K562 (cell line): ENCODE data around the gene NRSN2. TPM values are rescaled to one million over a fixed set of nuclear protein-coding genes. Genes with fewer than 3 reads are reported as not detected.
A peak's percentile ranks its signal among the peaks of the same experiment; 100 is the strongest.

Experiments
- CSDE1 ChIP-seq, 2 experiments: fragments of 450-650 bp; IDR thresholded peaks; 2 replicates each; pipeline ENCODE4 v1.6.1; 2016; ENCODE audit warnings: mild to moderate bottlenecking in 1 of 2
- CTBP1 ChIP-seq: fragments of 450-650 bp; IDR thresholded peaks from 2 replicates; pipeline ENCODE4 v1.6.1; 2016; ENCODE audit warnings: borderline replicate concordance
- FOXM1 ChIP-seq, 2 experiments: fragments of 450-650 bp in 1 of 2; sonication (generic) in 1 of 2; formaldehyde crosslinking in 1 of 2; IDR thresholded peaks; 2 replicates each; pipeline versions ENCODE4 v1.6.1 to v1.9.0; 2017 to 2022; ENCODE audit warnings: low read depth in 2 of 2, mild to moderate bottlenecking in 2 of 2, missing genetic modification reagents in 1 of 2, moderate library complexity in 1 of 2
- HDAC8 ChIP-seq: fragments of 450-650 bp; IDR thresholded peaks from 2 replicates; pipeline ENCODE4 v1.6.1; 2016; ENCODE audit warnings: mild to moderate bottlenecking, missing genetic modification characterization, moderate library complexity, missing compliant biosample characterization
- LEF1 ChIP-seq: fragments of 450-650 bp; IDR thresholded peaks from 2 replicates; pipeline ENCODE4 v1.6.1; 2016; ENCODE audit warnings: mild to moderate bottlenecking
- MCM2 ChIP-seq: fragments of 450-650 bp; IDR thresholded peaks from 2 replicates; pipeline ENCODE4 v1.6.1; 2017; ENCODE audit warnings: low read depth, mild to moderate bottlenecking
- MXI1 ChIP-seq: IDR thresholded peaks from 2 replicates; pipeline ENCODE4 v1.6.1; 2011; ENCODE audit warnings: low read depth, mild to moderate bottlenecking, improper control_type of control experiment, low read length
- RUNX1 ChIP-seq: sonication (generic); IDR thresholded peaks from 2 replicates; pipeline ENCODE4 v1.6.1; 2016; ENCODE audit warnings: antibody characterized with exemption, low read depth
- SREBF2 ChIP-seq: sonication (generic); formaldehyde crosslinking; IDR thresholded peaks from 2 replicates; pipeline ENCODE4 v1.4.0; 2020; ENCODE audit warnings: mild to moderate bottlenecking, missing genetic modification reagents
- STAG1 ChIP-seq: sonication (generic); formaldehyde crosslinking; IDR thresholded peaks from 2 replicates; pipeline ENCODE4 v1.5.0; 2020; ENCODE audit warnings: missing genetic modification reagents, borderline replicate concordance
- SUPT5H ChIP-seq: fragments of 450-650 bp; IDR thresholded peaks from 2 replicates; pipeline ENCODE4 v1.6.1; 2016
- polyA plus RNA-seq, 8 experiments: library from polyadenylated mRNA; depleted of rRNA in 4 of 8; stranded (reverse) in 5 of 8; unstranded in 3 of 8; fragments of >200 nt; fragmentation: Nextera tagmentation in 2 of 8; fragmentation: Illumina TruSeq in 1 of 8; extraction: Ambion mirVana in 2 of 8; extraction: Trizol in 1 of 8; gene quantifications; 2 replicates each; pipeline versions ENCODE4 v1.2.1 to v1.2.3, GENCODE V29; 2011 to 2014; ENCODE audit warnings: inconsistent platforms in 1 of 8, missing spikeins in 1 of 8
- total RNA-seq, 7 experiments: library from RNA; depleted of rRNA in 6 of 7; stranded (reverse); fragments of >200 nt in 6 of 7; fragmentation: Illumina TruSeq in 2 of 7; extraction: Trizol in 2 of 7; gene quantifications; 2 replicates each; pipeline versions ENCODE4 v1.2.1 to v1.2.3, GENCODE V29; 2011 to 2021; ENCODE audit warnings: low replicate concordance in 1 of 7
- TF ChIP-seq, protein P1 (sequence below): fragments of 450-650 bp; IDR thresholded peaks from 2 replicates; pipeline ENCODE4 v1.6.1; 2016; ENCODE audit warnings: low read depth
- TF ChIP-seq, protein P2 (sequence below), 2 experiments: IDR thresholded peaks in 1 of 2; conservative IDR thresholded peaks in 1 of 2; 2 replicates each; pipeline ENCODE4 v1.6.1; 2016; ENCODE audit warnings: low read depth in 2 of 2, mild to moderate bottlenecking in 1 of 2, missing compliant biosample characterization in 1 of 2, missing genetic modification characterization in 1 of 2, moderate library complexity in 1 of 2
- TF ChIP-seq, protein P3 (sequence below), 3 experiments: fragments of 200-800 bp in 1 of 3; sonication (Bioruptor generic) in 1 of 3; sonication (generic) in 1 of 3; formaldehyde crosslinking in 1 of 3; IDR thresholded peaks; 2 replicates each; pipeline versions ENCODE4 v1.6.1 to v1.8.0; 2016 to 2022; ENCODE audit warnings: mild to moderate bottlenecking in 2 of 3, missing compliant biosample characterization in 2 of 3, missing genetic modification characterization in 2 of 3, missing genetic modification reagents in 1 of 3

NRSN2 gene
- total and polyA plus RNA-seq, 9 of the 15 experiments (the other 6 are each of a cell fraction or from before 2014, with no cell fraction given), result 7.5 to 29.7 (median 11.1) TPM

DNA sequence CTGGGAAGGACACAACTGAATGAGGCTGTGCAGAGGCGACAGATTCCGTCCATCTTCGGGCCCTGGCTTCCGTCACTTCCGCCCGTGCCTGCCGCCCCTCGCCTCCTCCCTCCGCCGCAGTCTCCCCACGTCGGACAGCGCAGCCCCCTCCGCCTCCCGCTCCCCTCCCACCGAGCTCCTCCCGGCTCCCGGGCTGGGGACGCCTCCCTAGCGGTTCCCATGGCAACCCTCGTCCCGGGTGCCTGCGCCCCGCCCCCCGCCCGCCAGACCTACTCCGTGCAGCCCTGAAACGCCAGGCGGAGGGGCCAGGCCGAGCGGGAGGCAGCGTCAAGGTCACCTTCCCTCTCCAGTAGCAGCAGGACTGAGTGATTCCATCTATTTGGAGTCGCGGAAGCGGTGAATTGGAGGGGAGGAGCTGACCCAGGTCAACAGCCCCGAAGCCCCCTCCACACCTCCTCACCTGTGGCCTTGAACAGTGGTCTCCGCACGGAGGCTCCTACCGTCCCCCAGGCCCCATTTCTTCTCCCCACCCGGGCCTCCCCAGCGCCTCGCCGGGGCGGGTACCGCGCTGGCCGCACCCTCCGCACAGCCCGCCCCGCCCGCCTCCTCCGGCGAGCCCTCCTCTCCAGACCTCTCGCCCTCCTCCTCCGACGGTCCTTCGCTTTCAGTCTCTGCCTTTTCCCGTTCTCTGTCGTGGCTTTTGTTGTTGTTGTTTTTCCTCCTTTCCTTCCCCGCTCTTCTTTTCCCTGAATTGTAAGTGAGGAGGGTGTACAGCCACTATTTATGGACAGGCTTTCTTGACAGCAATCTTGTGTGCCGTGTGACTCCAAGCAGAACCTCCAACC, 951 bp downstream of the NRSN2 start (continued):
- TF ChIP-seq CSDE1 (IDR thresholded peaks at IDR 0.05) (peak in 1 of 2 experiments; percentile 89; a peak in 2 of 4 replicates), FOXM1 (IDR thresholded peaks at IDR 0.05; ENCODE audit: low read depth) (peak; percentile 23; the same call in 1 of the 2 replicates), FOXM1 (CRISPR knock-in tag; IDR thresholded peaks at IDR 0.05; ENCODE audit: low read depth) (no peak), HDAC8 (tag) (no peak), SREBF2 (CRISPR knock-in tag) (no peak), SUPT5H (peak; percentile 80), MXI1 (peak; percentile 88), RUNX1 (no peak), CTBP1 (peak; percentile 89), STAG1 (CRISPR knock-in tag) (no peak), MCM2 (no peak), LEF1 (peak; percentile 49; the same call in 1 of the 2 replicates)
- TF ChIP-seq, protein P1, sequence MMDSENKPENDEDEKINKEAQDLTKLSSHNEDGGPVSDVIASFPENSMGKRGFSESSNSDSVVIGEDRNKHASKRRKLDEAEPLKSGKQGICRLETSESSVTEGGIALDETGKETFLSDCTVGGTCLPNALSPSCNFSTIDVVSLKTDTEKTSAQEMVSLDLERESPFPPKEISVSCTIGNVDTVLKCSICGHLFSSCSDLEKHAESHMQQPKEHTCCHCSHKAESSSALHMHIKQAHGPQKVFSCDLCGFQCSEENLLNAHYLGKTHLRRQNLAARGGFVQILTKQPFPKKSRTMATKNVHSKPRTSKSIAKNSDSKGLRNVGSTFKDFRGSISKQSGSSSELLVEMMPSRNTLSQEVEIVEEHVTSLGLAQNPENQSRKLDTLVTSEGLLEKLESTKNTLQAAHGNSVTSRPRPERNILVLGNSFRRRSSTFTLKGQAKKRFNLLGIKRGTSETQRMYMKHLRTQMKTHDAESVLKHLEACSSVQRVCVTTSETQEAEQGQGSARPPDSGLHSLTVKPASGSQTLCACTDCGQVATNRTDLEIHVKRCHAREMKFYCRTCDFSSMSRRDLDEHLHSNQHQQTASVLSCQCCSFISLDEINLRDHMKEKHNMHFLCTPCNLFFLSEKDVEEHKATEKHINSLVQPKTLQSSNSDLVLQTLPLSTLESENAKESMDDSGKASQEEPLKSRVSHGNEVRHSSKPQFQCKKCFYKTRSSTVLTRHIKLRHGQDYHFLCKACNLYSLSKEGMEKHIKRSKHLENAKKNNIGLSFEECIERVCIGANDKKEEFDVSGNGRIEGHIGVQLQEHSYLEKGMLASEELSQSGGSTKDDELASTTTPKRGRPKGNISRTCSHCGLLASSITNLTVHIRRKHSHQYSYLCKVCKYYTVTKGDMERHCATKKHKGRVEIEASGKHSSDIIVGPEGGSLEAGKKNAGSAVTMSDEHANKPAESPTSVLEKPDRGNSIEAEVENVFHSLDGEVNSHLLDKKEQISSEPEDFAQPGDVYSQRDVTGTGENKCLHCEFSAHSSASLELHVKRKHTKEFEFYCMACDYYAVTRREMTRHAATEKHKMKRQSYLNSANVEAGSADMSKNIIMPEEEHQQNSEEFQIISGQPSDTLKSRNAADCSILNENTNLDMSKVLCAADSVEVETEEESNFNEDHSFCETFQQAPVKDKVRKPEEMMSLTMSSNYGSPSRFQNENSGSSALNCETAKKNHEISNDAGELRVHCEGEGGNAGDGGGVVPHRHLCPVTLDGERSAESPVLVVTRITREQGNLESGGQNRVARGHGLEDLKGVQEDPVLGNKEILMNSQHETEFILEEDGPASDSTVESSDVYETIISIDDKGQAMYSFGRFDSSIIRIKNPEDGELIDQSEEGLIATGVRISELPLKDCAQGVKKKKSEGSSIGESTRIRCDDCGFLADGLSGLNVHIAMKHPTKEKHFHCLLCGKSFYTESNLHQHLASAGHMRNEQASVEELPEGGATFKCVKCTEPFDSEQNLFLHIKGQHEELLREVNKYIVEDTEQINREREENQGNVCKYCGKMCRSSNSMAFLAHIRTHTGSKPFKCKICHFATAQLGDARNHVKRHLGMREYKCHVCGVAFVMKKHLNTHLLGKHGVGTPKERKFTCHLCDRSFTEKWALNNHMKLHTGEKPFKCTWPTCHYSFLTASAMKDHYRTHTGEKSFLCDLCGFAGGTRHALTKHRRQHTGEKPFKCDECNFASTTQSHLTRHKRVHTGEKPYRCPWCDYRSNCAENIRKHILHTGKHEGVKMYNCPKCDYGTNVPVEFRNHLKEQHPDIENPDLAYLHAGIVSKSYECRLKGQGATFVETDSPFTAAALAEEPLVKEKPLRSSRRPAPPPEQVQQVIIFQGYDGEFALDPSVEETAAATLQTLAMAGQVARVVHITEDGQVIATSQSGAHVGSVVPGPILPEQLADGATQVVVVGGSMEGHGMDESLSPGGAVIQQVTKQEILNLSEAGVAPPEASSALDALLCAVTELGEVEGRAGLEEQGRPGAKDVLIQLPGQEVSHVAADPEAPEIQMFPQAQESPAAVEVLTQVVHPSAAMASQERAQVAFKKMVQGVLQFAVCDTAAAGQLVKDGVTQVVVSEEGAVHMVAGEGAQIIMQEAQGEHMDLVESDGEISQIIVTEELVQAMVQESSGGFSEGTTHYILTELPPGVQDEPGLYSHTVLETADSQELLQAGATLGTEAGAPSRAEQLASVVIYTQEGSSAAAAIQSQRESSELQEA, result no peak; the same call in 1 of the 2 replicates
- TF ChIP-seq, protein P2, sequence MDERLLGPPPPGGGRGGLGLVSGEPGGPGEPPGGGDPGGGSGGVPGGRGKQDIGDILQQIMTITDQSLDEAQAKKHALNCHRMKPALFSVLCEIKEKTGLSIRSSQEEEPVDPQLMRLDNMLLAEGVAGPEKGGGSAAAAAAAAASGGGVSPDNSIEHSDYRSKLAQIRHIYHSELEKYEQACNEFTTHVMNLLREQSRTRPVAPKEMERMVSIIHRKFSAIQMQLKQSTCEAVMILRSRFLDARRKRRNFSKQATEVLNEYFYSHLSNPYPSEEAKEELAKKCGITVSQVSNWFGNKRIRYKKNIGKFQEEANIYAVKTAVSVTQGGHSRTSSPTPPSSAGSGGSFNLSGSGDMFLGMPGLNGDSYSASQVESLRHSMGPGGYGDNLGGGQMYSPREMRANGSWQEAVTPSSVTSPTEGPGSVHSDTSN (CRISPR knock-in tag; IDR thresholded peaks at IDR 0.05; ENCODE audit: low read depth), result no peak
- TF ChIP-seq, protein P2 (tag; conservative IDR thresholded peaks at IDR 0.05; ENCODE audit: low read depth), result no peak
- TF ChIP-seq, protein P3, sequence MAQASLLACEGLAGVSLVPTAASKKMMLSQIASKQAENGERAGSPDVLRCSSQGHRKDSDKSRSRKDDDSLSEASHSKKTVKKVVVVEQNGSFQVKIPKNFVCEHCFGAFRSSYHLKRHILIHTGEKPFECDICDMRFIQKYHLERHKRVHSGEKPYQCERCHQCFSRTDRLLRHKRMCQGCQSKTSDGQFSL (CRISPR knock-in tag; IDR thresholded peaks at IDR 0.05), result 0 out of 2 replicates have a peak, but pooled peaks have one; percentile 18
- TF ChIP-seq, protein P3 (tag; IDR thresholded peaks at IDR 0.05), result no peak
